Liver (tissue), 9 donors: ENCODE data around the gene MSI2. TPM values are rescaled to one million over a fixed set of nuclear protein-coding genes. Genes with fewer than 3 reads are reported as not detected.

Experiments used
- DNase-seq: peaks from one replicate; pipeline ENCODE4 v3.0.0-alpha.2; 2017; ENCODE audit warnings: low spot score
- H3K27ac ChIP-seq, 2 donors: one replicate each; pipeline ENCODE4 v1.7.0; 2013; ENCODE audit warnings: inconsistent platforms in 2 of 2, low read length in 2 of 2, control low read depth in 1 of 2, low read depth in 1 of 2, mild to moderate bottlenecking in 1 of 2
- H3K27me3 ChIP-seq, 4 donors: one replicate each; pipeline versions ENCODE4 v1.6.1 to v1.7.0; 2013; ENCODE audit warnings: low read length in 3 of 4, inconsistent platforms in 1 of 4, mild to moderate bottlenecking in 1 of 4, moderate library complexity in 1 of 4; ENCODE audit not compliant: control insufficient read depth in 4 of 4, insufficient read depth in 4 of 4
- H3K36me3 ChIP-seq, 4 donors: one replicate each; pipeline versions ENCODE4 v1.6.1 to v1.7.0; 2013; ENCODE audit warnings: low read length in 3 of 4, mild to moderate bottlenecking in 3 of 4, low read depth in 1 of 4, moderate library complexity in 1 of 4; ENCODE audit not compliant: control insufficient read depth in 4 of 4, insufficient read depth in 3 of 4
- H3K4me1 ChIP-seq, 4 donors: one replicate each; pipeline versions ENCODE4 v1.6.1 to v1.7.0; 2013; ENCODE audit warnings: low read length in 3 of 4, mild to moderate bottlenecking in 3 of 4, moderate library complexity in 1 of 4; ENCODE audit not compliant: control insufficient read depth in 4 of 4, insufficient read depth in 4 of 4
- H3K4me3 ChIP-seq, 3 donors: one replicate each; pipeline versions ENCODE4 v1.6.1 to v1.7.0; 2013; ENCODE audit warnings: low read length in 3 of 3, control low read depth in 1 of 3, low read depth in 1 of 3, mild to moderate bottlenecking in 1 of 3
- H3K9ac ChIP-seq, 2 donors: one replicate each; pipeline ENCODE4 v1.7.0; 2013; ENCODE audit warnings: low read length in 2 of 2, mild to moderate bottlenecking in 2 of 2, moderate library complexity in 2 of 2, control low read depth in 1 of 2, low read depth in 1 of 2
- H3K9me3 ChIP-seq, 4 donors: one replicate each; pipeline versions ENCODE4 v1.6.1 to v1.7.0; 2013; ENCODE audit warnings: low read length in 3 of 4; ENCODE audit not compliant: control insufficient read depth in 4 of 4
- ATF3 ChIP-seq: IDR thresholded peaks from 2 replicates; pipeline ENCODE4 v1.6.1; 2016; ENCODE audit warnings: antibody characterized with exemption
- CTCF ChIP-seq: fragments of 150-350 bp; IDR thresholded peaks from 2 replicates; pipeline ENCODE4 v1.5.1; 2017; ENCODE audit warnings: improper control_type of control experiment, low read depth, low read length; ENCODE audit not compliant: missing input control
- EGR1 ChIP-seq, 2 donors: IDR thresholded peaks; 2 replicates each; pipeline ENCODE4 v1.6.1; 2016 to 2018; ENCODE audit warnings: antibody characterized with exemption in 2 of 2, low read depth in 2 of 2
- FOXA1 ChIP-seq: IDR thresholded peaks from 2 replicates; pipeline ENCODE4 v1.6.1; 2016; ENCODE audit warnings: antibody characterized with exemption
- FOXA2 ChIP-seq: IDR thresholded peaks from 2 replicates; pipeline ENCODE4 v1.6.1; 2016; ENCODE audit warnings: antibody characterized with exemption
- GABPA ChIP-seq, 2 donors: IDR thresholded peaks in 1 of 2; conservative IDR thresholded peaks in 1 of 2; 2 replicates each; pipeline ENCODE4 v1.6.1; 2016; ENCODE audit warnings: antibody characterized with exemption in 2 of 2, mild to moderate bottlenecking in 1 of 2, moderate library complexity in 1 of 2
- HNF4A ChIP-seq, 2 donors: conservative IDR thresholded peaks; 2 replicates each; pipeline ENCODE4 v1.6.1; 2016; ENCODE audit warnings: antibody characterized with exemption in 2 of 2, mild to moderate bottlenecking in 2 of 2
- HNF4G ChIP-seq: IDR thresholded peaks from 2 replicates; pipeline ENCODE4 v1.6.1; 2016; ENCODE audit warnings: antibody characterized with exemption
- JUND ChIP-seq, 2 donors: IDR thresholded peaks; 2 replicates each; pipeline ENCODE4 v1.6.1; 2016; ENCODE audit warnings: antibody characterized with exemption in 2 of 2
- MAX ChIP-seq: IDR thresholded peaks from 2 replicates; pipeline ENCODE4 v1.6.1; 2016; ENCODE audit warnings: antibody characterized with exemption
- NR2F2 ChIP-seq: IDR thresholded peaks from 2 replicates; pipeline ENCODE4 v1.6.1; 2016; ENCODE audit warnings: antibody characterized with exemption
- RAD21 ChIP-seq, 2 donors: IDR thresholded peaks; 2 replicates each; pipeline ENCODE4 v1.6.1; 2016; ENCODE audit warnings: antibody characterized with exemption in 2 of 2, mild to moderate bottlenecking in 2 of 2
- REST ChIP-seq: IDR thresholded peaks from 2 replicates; pipeline ENCODE4 v1.6.1; 2016; ENCODE audit warnings: antibody characterized with exemption, mild to moderate bottlenecking
- RXRA ChIP-seq, 2 donors: IDR thresholded peaks; 2 replicates each; pipeline ENCODE4 v1.6.1; 2017 to 2018; ENCODE audit warnings: antibody characterized with exemption in 2 of 2, mild to moderate bottlenecking in 1 of 2
- SP1 ChIP-seq: IDR thresholded peaks from 2 replicates; pipeline ENCODE4 v1.6.1; 2018; ENCODE audit warnings: antibody characterized with exemption, mild to moderate bottlenecking
- TAF1 ChIP-seq: conservative IDR thresholded peaks from 2 replicates; pipeline ENCODE4 v1.6.1; 2016; ENCODE audit warnings: antibody characterized with exemption, mild to moderate bottlenecking
- YY1 ChIP-seq: IDR thresholded peaks from 2 replicates; pipeline ENCODE4 v1.6.1; 2016; ENCODE audit warnings: antibody characterized with exemption, mild to moderate bottlenecking
- ZBTB33 ChIP-seq: IDR thresholded peaks from 2 replicates; pipeline ENCODE4 v1.6.1; 2016; ENCODE audit warnings: antibody characterized with exemption
- WGBS: extraction: QIAGEN DNeasy Blood & Tissue Kit; methylation state at CpG from one replicate; pipeline ENCODE4 v1.1.7; 2013; 5-methylcytosine and 5-hydroxymethylcytosine counted together
- polyA plus RNA-seq, 2 donors: library from polyadenylated mRNA; stranded (reverse) in 1 of 2; unstranded in 1 of 2; fragments of 200-250 nt in 1 of 2; fragments of >200 nt in 1 of 2; fragmentation: Nextera tagmentation in 1 of 2; extraction: Ambion mirVana in 1 of 2; gene quantifications; one replicate each; pipeline versions ENCODE4 v1.2.1 to v1.2.3, GENCODE V29; 2013 to 2015
- total RNA-seq, 2 donors: library from RNA; depleted of rRNA; stranded (reverse); fragments of >200 nt; gene quantifications; one replicate each; pipeline ENCODE4 v1.2.3, GENCODE V29; 2014
- donor health status: healthy.
- donor health status: healthy.
- donor health status: healthy.
- donor health status: healthy.
- donor health status: healthy.

MSI2 gene
- total and polyA plus RNA-seq, 4 donors, result 5.7 to 15.6 (median 9.2) TPM

GRCh38 chr17:57404795-57405490 is 148.6 kb downstream of the MSI2 start:
- Histone ChIP-seq H3K4me1 (no peaks in the 10 kb centered on the region), H3K27ac (no peak overlapping the region), H3K4me3 (no peak overlapping the region), H3K9me3 (no peaks in the 10 kb centered on the region), H3K27me3 (no peaks in the 10 kb centered on the region), H3K36me3 (peaks cover 0 to 6% (median 0%) of the 10 kb centered on the region in 4 donors), H3K9ac (no peak overlapping the region)
- no peak for TF ChIP-seq EGR1 (IDR thresholded peaks at IDR 0.05; ENCODE audit: low read depth in 2 of 2)
- no peak for TF ChIP-seq FOXA1
- TF ChIP-seq RXRA (IDR thresholded peaks at IDR 0.05), result no peak
- no peak for TF ChIP-seq NR2F2
- TF ChIP-seq GABPA (IDR thresholded peaks at IDR 0.05 in 1 of 2, conservative IDR thresholded peaks at IDR 0.05 in 1 of 2), result no peak
- no peak for TF ChIP-seq JUND (IDR thresholded peaks at IDR 0.05)
- no peak for TF ChIP-seq HNF4G
- no peak for TF ChIP-seq YY1
- no peak for TF ChIP-seq HNF4A (conservative IDR thresholded peaks at IDR 0.05)
- no peak for TF ChIP-seq MAX
- TF ChIP-seq RAD21 (IDR thresholded peaks at IDR 0.05), result no peak
- no peak for TF ChIP-seq ZBTB33
- no peak for TF ChIP-seq TAF1
- no peak for TF ChIP-seq ATF3
- no peak for TF ChIP-seq SP1
- TF ChIP-seq REST, result no peak
- no peak for TF ChIP-seq CTCF
- TF ChIP-seq FOXA2, result no peak
- WGBS, result 95% methylated on average over 6 of the region's 6 CpGs
- no peak for DNase-seq
